GM06990 (cell line): ENCODE measurements around the gene SETD7.

ENCODE experiments used
- DNase-seq: peaks from one replicate; pipeline ENCODE4 v3.0.0-alpha.2; 2011; ENCODE audit not compliant: insufficient read length; ENCODE audit errors: extremely low read depth
- H3K27me3 ChIP-seq: replicated peaks from 2 replicates; pipeline ENCODE4 v1.6.0; 2011; ENCODE audit warnings: low read length; ENCODE audit not compliant: control insufficient read depth, insufficient read depth
- H3K36me3 ChIP-seq: 2 replicates; pipeline ENCODE4 v1.5.1; 2011; ENCODE audit warnings: low read length; ENCODE audit not compliant: control insufficient read depth, insufficient read depth
- H3K4me3 ChIP-seq: replicated peaks from 2 replicates; pipeline ENCODE4 v1.5.1; 2011; ENCODE audit warnings: low read depth, mild to moderate bottlenecking, control low read depth, low read length
- CTCF ChIP-seq: IDR thresholded peaks from 2 replicates; pipeline ENCODE4 v1.5.1; 2011; ENCODE audit warnings: low read length, control low read depth, mild to moderate bottlenecking, inconsistent platforms; ENCODE audit not compliant: insufficient read depth, poor library complexity, severe bottlenecking

The SETD7 gene

GRCh38 chr4:139599594-139600374 lies 43.8 kb upstream of the SETD7 start:
- Histone ChIP-seq H3K4me3 (no peak overlapping the region), H3K27me3 (no peaks in the 10 kb centered on the region), H3K36me3 (no peaks in the 10 kb centered on the region)
- DNase-seq = no peak
- no peak for TF ChIP-seq CTCF

GRCh38 chr4:139599076-139599475 lies 43.1 kb upstream of the SETD7 start:
- DNase-seq = no peak
- H3K4me3 ChIP-seq = no peak overlapping the region
- no peak for TF ChIP-seq CTCF
- no peaks in the 10 kb centered on the region for H3K36me3 ChIP-seq
- no peaks in the 10 kb centered on the region for H3K27me3 ChIP-seq

- H3K36me3 ChIP-seq = no peaks in the 10 kb centered on the region
- H3K27me3 ChIP-seq = no peaks in the 10 kb centered on the region
- DNase-seq = no peak
- no peak for TF ChIP-seq CTCF
- no peak overlapping the region for H3K4me3 ChIP-seq
Observed at GRCh38 chr4:139596684-139597279, 40.8 kb upstream of the SETD7 start.

- DNase-seq = no peak
- no peak for TF ChIP-seq CTCF
- H3K36me3 ChIP-seq = no peaks in the 10 kb centered on the region
- no peak overlapping the region for H3K4me3 ChIP-seq
- no peaks in the 10 kb centered on the region for H3K27me3 ChIP-seq
Observed at GRCh38 chr4:139596034-139596683, 40.1 kb upstream of the SETD7 start.

GRCh38 chr4:139594591-139595185 lies 38.7 kb upstream of the SETD7 start:
- no peak for DNase-seq
- H3K36me3 ChIP-seq = no peaks in the 10 kb centered on the region
- TF ChIP-seq CTCF = no peak
- no peak overlapping the region for H3K4me3 ChIP-seq
- H3K27me3 ChIP-seq = no peaks in the 10 kb centered on the region
